ENCODE results near the gene SSPN.
"Not testable (repeated sequence)": the region's sequence is repeated elsewhere in the genome, so short reads cannot be mapped to it uniquely, and the experiment has no call there.

Gene SSPN

GRCh38 chr12:26233631-26234030, 38.3 kb downstream of the SSPN start:
- no peaks in the 10 kb centered on the region for H3K36me3 Mint-ChIP-seq
- H3K9me3 Mint-ChIP-seq: no peaks in the 10 kb centered on the region
- H3K4me3 Mint-ChIP-seq: no peak overlapping the region
- H3K27ac Mint-ChIP-seq: no peak overlapping the region
- H3K4me1 Mint-ChIP-seq: no peaks in the 10 kb centered on the region
- H3K27me3 Mint-ChIP-seq: peaks cover 13% of the 10 kb centered on the region

- H3K27ac Mint-ChIP-seq, H3K4me1 Mint-ChIP-seq, H3K9me3 Mint-ChIP-seq, H3K4me3 Mint-ChIP-seq, H3K36me3 Mint-ChIP-seq: not testable (repeated sequence)
- H3K27me3 Mint-ChIP-seq: peaks cover 16% of the 10 kb centered on the region
Observed at GRCh38 chr12:26235465-26235864, 40.1 kb downstream of the SSPN start.

GRCh38 chr12:26238341-26239121, 43.2 kb downstream of the SSPN start:
- Mint-ChIP-seq H3K9me3 (no peaks in the 10 kb centered on the region), H3K36me3 (no peaks in the 10 kb centered on the region), H3K4me1 (no peaks in the 10 kb centered on the region), H3K4me3 (no peak overlapping the region), H3K27ac (no peak overlapping the region), H3K27me3 (peaks cover 18% of the 10 kb centered on the region)

- Mint-ChIP-seq H3K9me3 (no peaks in the 10 kb centered on the region), H3K27ac (no peak overlapping the region), H3K27me3 (peaks cover 18% of the 10 kb centered on the region), H3K4me1 (no peaks in the 10 kb centered on the region), H3K4me3 (no peak overlapping the region), H3K36me3 (no peaks in the 10 kb centered on the region)
Observed at GRCh38 chr12:26239122-26239851, 43.9 kb downstream of the SSPN start.

GRCh38 chr12:26239852-26240815, 44.8 kb downstream of the SSPN start:
- Mint-ChIP-seq H3K36me3 (no peaks in the 10 kb centered on the region), H3K27me3 (peaks cover 18% of the 10 kb centered on the region), H3K9me3 (no peaks in the 10 kb centered on the region), H3K4me1 (no peaks in the 10 kb centered on the region), H3K27ac (no peak overlapping the region), H3K4me3 (no peak overlapping the region)

- no peak overlapping the region for H3K4me3 Mint-ChIP-seq
- H3K27ac Mint-ChIP-seq: no peak overlapping the region
- H3K4me1 Mint-ChIP-seq: no peaks in the 10 kb centered on the region
- H3K27me3 Mint-ChIP-seq: peaks cover 13% of the 10 kb centered on the region
- no peaks in the 10 kb centered on the region for H3K36me3 Mint-ChIP-seq
- H3K9me3 Mint-ChIP-seq: no peaks in the 10 kb centered on the region
Observed at GRCh38 chr12:26241080-26241479, 45.7 kb downstream of the SSPN start.

- peaks cover 12% of the 10 kb centered on the region for H3K27me3 Mint-ChIP-seq
- H3K36me3 Mint-ChIP-seq: no peaks in the 10 kb centered on the region
- H3K27ac Mint-ChIP-seq: no peak overlapping the region
- no peaks in the 10 kb centered on the region for H3K4me1 Mint-ChIP-seq
- H3K9me3 Mint-ChIP-seq: no peaks in the 10 kb centered on the region
- no peak overlapping the region for H3K4me3 Mint-ChIP-seq
Observed at GRCh38 chr12:26242683-26243082, 47.3 kb downstream of the SSPN start.

GRCh38 chr12:26244503-26244902, 49.1 kb downstream of the SSPN start:
- H3K4me3 Mint-ChIP-seq: no peak overlapping the region
- no peak overlapping the region for H3K27ac Mint-ChIP-seq
- no peaks in the 10 kb centered on the region for H3K36me3 Mint-ChIP-seq
- H3K4me1 Mint-ChIP-seq: no peaks in the 10 kb centered on the region
- peaks cover 5% of the 10 kb centered on the region for H3K9me3 Mint-ChIP-seq
- peaks cover 8% of the 10 kb centered on the region for H3K27me3 Mint-ChIP-seq

GRCh38 chr12:26245175-26245942, 50.0 kb downstream of the SSPN start:
- Mint-ChIP-seq H3K36me3 (no peaks in the 10 kb centered on the region), H3K4me1 (no peaks in the 10 kb centered on the region), H3K27ac (no peak overlapping the region), H3K27me3 (peaks cover 5% of the 10 kb centered on the region), H3K9me3 (peaks cover 9% of the 10 kb centered on the region), H3K4me3 (no peak overlapping the region)

- Mint-ChIP-seq H3K4me3 (no peak overlapping the region), H3K9me3 (peaks cover 9% of the 10 kb centered on the region), H3K27ac (no peak overlapping the region), H3K4me1 (no peaks in the 10 kb centered on the region), H3K27me3 (peaks cover 5% of the 10 kb centered on the region), H3K36me3 (no peaks in the 10 kb centered on the region)
Observed at GRCh38 chr12:26246483-26247164, 51.3 kb downstream of the SSPN start.

GRCh38 chr12:26247873-26248272, 52.5 kb downstream of the SSPN start:
- Mint-ChIP-seq H3K36me3 (no peaks in the 10 kb centered on the region), H3K9me3 (peaks cover 9% of the 10 kb centered on the region), H3K27me3 (peaks cover 5% of the 10 kb centered on the region), H3K4me3 (no peak overlapping the region), H3K27ac (no peak overlapping the region), H3K4me1 (no peaks in the 10 kb centered on the region)

GRCh38 chr12:26250801-26251200, 55.4 kb downstream of the SSPN start:
- H3K9me3 Mint-ChIP-seq: peaks cover 15% of the 10 kb centered on the region
- H3K36me3 Mint-ChIP-seq: no peaks in the 10 kb centered on the region
- H3K4me1 Mint-ChIP-seq: no peaks in the 10 kb centered on the region
- no peak overlapping the region for H3K27ac Mint-ChIP-seq
- peaks cover 3% of the 10 kb centered on the region for H3K27me3 Mint-ChIP-seq
- no peak overlapping the region for H3K4me3 Mint-ChIP-seq

GRCh38 chr12:26251600-26251999, 56.2 kb downstream of the SSPN start:
- H3K4me3 Mint-ChIP-seq: no peak overlapping the region
- no peaks in the 10 kb centered on the region for H3K4me1 Mint-ChIP-seq

GRCh38 chr12:26252946-26253345, 57.6 kb downstream of the SSPN start:
- Mint-ChIP-seq H3K4me3 (no peak overlapping the region), H3K27ac (no peak overlapping the region), H3K27me3 (peaks cover 3% of the 10 kb centered on the region), H3K4me1 (no peaks in the 10 kb centered on the region), H3K36me3 (no peaks in the 10 kb centered on the region), H3K9me3 (peaks cover 24% of the 10 kb centered on the region)

More at GRCh38 chr12:26251600-26251999, 56.2 kb downstream of the SSPN start:
- Mint-ChIP-seq H3K9me3 (peaks cover 21% of the 10 kb centered on the region), H3K27me3 (peaks cover 3% of the 10 kb centered on the region), H3K27ac (no peak overlapping the region), H3K36me3 (no peaks in the 10 kb centered on the region)

Measured in activated naive CD4-positive, alpha-beta T cell treated with anti-CD3 and anti-CD28 coated beads, Interleukin-2, amount 50 U/mL, for 24 hours (primary cell).